IMR-90 (cell line): ENCODE measurements around the gene TEDDM1. TPM values are rescaled to one million over a fixed set of nuclear protein-coding genes. Genes with fewer than 3 reads are reported as not detected.

Source experiments
- ATAC-seq: fragments of 200-7000 bp; cut with Tn5 transposase; 2 replicates; pipeline ENCODE4 v1.9.1; 2020; ENCODE audit warnings: low read depth, mild to moderate bottlenecking, moderate library complexity
- BruUV-seq: library from RNA; stranded (reverse); fragments of 400-500 nt; replicated peaks from 2 replicates; lab custom pipeline; 2021; lab: Mats Ljungman, UMichigan
- CTCF ChIA-PET: fragments of 300-600 bp; formaldehyde crosslinking; extraction: SDS; loops from one replicate; lab custom pipeline; 2021; ENCODE audit warnings: antibody characterized with exemption; lab: Yijun Ruan, JAX
- POLR2A ChIA-PET: fragments of 300-600 bp; sonication (Branson Sonifier 250); formaldehyde crosslinking; loops from one replicate; lab custom pipeline; 2022; ENCODE audit warnings: antibody characterized with exemption; ENCODE audit not compliant: unreplicated experiment; lab: Charles Lee
- DNase-seq: peaks from one replicate; pipeline ENCODE4 v3.0.0; 2013
- H2AFZ ChIP-seq: replicated peaks from 2 replicates; pipeline ENCODE3; 2013; ENCODE audit warnings: low read length, mild to moderate bottlenecking; ENCODE audit not compliant: poor library complexity
- H2AK5ac ChIP-seq: 2 replicates; pipeline ENCODE4 v1.6.1; 2013; ENCODE audit warnings: low read depth, low read length, inconsistent platforms
- H2AK9ac ChIP-seq: replicated peaks from 2 replicates; pipeline ENCODE3; 2013; ENCODE audit warnings: mild to moderate bottlenecking, low read depth, low read length, moderate library complexity; ENCODE audit not compliant: poor library complexity
- H2BK120ac ChIP-seq: 2 replicates; pipeline ENCODE4 v1.6.1; 2013; ENCODE audit warnings: low read depth, low read length, inconsistent platforms
- H2BK15ac ChIP-seq: 3 replicates; pipeline ENCODE4 v1.6.1; 2013; ENCODE audit warnings: low read depth, low read length, inconsistent platforms
- H2BK20ac ChIP-seq: 2 replicates; pipeline ENCODE4 v1.6.1; 2013; ENCODE audit warnings: low read depth, mild to moderate bottlenecking, inconsistent platforms, low read length, moderate library complexity
- H2BK5ac ChIP-seq: 2 replicates; pipeline ENCODE4 v1.6.1; 2013; ENCODE audit warnings: mild to moderate bottlenecking, low read depth, low read length, inconsistent platforms; ENCODE audit not compliant: poor library complexity, severe bottlenecking
- H3K14ac ChIP-seq: replicated peaks from 2 replicates; pipeline ENCODE4 v1.6.1; 2013; ENCODE audit warnings: low read depth, low read length, inconsistent platforms
- H3K18ac ChIP-seq: 2 replicates; pipeline ENCODE4 v1.6.1; 2013; ENCODE audit warnings: low read depth, low read length, control low read depth
- H3K23ac ChIP-seq: 2 replicates; pipeline ENCODE4 v1.6.1; 2013; ENCODE audit warnings: low read depth, low read length, inconsistent platforms
- H3K27ac ChIP-seq: 2 replicates; pipeline ENCODE4 v1.5.1; 2013; ENCODE audit warnings: mild to moderate bottlenecking, control low read depth, low read length; ENCODE audit not compliant: insufficient read depth
- H3K27me3 ChIP-seq: 2 replicates; pipeline ENCODE4 v1.6.1; 2013; ENCODE audit warnings: low read length; ENCODE audit not compliant: control insufficient read depth, insufficient read depth
- H3K36me3 ChIP-seq: 2 replicates; pipeline ENCODE4 v1.6.1; 2013; ENCODE audit warnings: low read length, mixed read lengths; ENCODE audit not compliant: control insufficient read depth, insufficient read depth
- H3K4ac ChIP-seq: 2 replicates; pipeline ENCODE4 v1.6.1; 2013; ENCODE audit warnings: low read depth, low read length, inconsistent platforms
- H3K4me1 ChIP-seq: 2 replicates; pipeline ENCODE4 v1.6.1; 2013; ENCODE audit warnings: low read length, mixed read lengths; ENCODE audit not compliant: control insufficient read depth, insufficient read depth
- H3K4me2 ChIP-seq: 2 replicates; pipeline ENCODE4 v1.6.1; 2013; ENCODE audit warnings: low read depth, mild to moderate bottlenecking, control low read depth, low read length, moderate library complexity
- H3K4me3 ChIP-seq: 2 replicates; pipeline ENCODE4 v1.5.1; 2013; ENCODE audit warnings: low read depth, mild to moderate bottlenecking, control low read depth, low read length, moderate library complexity; ENCODE audit not compliant: insufficient read depth
- H3K56ac ChIP-seq: 2 replicates; pipeline ENCODE4 v1.6.1; 2013; ENCODE audit warnings: low read length, inconsistent platforms; ENCODE audit not compliant: insufficient read depth; ENCODE audit errors: extremely low read depth
- H3K79me1 ChIP-seq, 2 experiments: 2 replicates each; pipeline ENCODE4 v1.6.1; 2013; ENCODE audit warnings: low read length in 2 of 2, inconsistent platforms in 1 of 2, low read depth in 1 of 2
- H3K9ac ChIP-seq: 2 replicates; pipeline ENCODE4 v1.6.1; 2013; ENCODE audit warnings: low read depth, low read length, control low read depth
- H3K9me1 ChIP-seq: 2 replicates; pipeline ENCODE4 v1.6.1; 2013; ENCODE audit warnings: low read length, inconsistent platforms; ENCODE audit not compliant: insufficient read depth
- H3K9me3 ChIP-seq: 2 replicates; pipeline ENCODE4 v1.6.1; 2013; ENCODE audit warnings: low read length; ENCODE audit not compliant: control insufficient read depth, insufficient read depth
- H4K20me1 ChIP-seq: 2 replicates; pipeline ENCODE4 v1.6.1; 2013; ENCODE audit warnings: low read length, inconsistent platforms; ENCODE audit not compliant: insufficient read depth
- H4K5ac ChIP-seq: 2 replicates; pipeline ENCODE4 v1.6.1; 2013; ENCODE audit warnings: mild to moderate bottlenecking, low read depth, low read length, control low read depth
- H4K8ac ChIP-seq, 2 experiments: 2 replicates each; pipeline ENCODE4 v1.6.1; 2013; ENCODE audit warnings: low read depth in 2 of 2, low read length in 2 of 2, control low read depth in 1 of 2, inconsistent platforms in 1 of 2
- H4K91ac ChIP-seq: 2 replicates; pipeline ENCODE4 v1.6.1; 2013; ENCODE audit warnings: low read depth, low read length, inconsistent platforms; ENCODE audit not compliant: insufficient read depth
- CHD1 ChIP-seq: IDR thresholded peaks from 2 replicates; pipeline ENCODE4 v1.6.1; 2012; ENCODE audit warnings: low read depth, low read length, improper control_type of control experiment
- MAZ ChIP-seq: IDR thresholded peaks from 2 replicates; pipeline ENCODE4 v1.6.1; 2012; ENCODE audit warnings: low read depth, mild to moderate bottlenecking, low read length, improper control_type of control experiment, moderate library complexity, borderline replicate concordance
- RAD21 ChIP-seq: IDR thresholded peaks from 2 replicates; pipeline ENCODE4 v1.6.1; 2012; ENCODE audit warnings: low read length, improper control_type of control experiment
- WGBS, 2 experiments: methylation state at CpG; one replicate each; pipeline versions ENCODE4 v1.1.5 to v1.1.7; 2013; ENCODE audit warnings: missing lambda C conversion rate in 2 of 2; ENCODE audit not compliant: insufficient read length in 1 of 2; ENCODE audit errors: extremely low coverage in 2 of 2; 5-methylcytosine and 5-hydroxymethylcytosine counted together
- dilution Hi-C: fragments of 300-500 bp; cut with HindIII; formaldehyde crosslinking; loops from one replicate; pipeline ENCODE4 v1.14.3; 2018; ENCODE audit warnings: low sequenced_read_pairs; ENCODE audit not compliant: unreplicated experiment
- in situ Hi-C: fragments of 300-500 bp; cut with MboI; formaldehyde crosslinking; loops from 3 replicates; pipeline ENCODE4 v1.14.3; 2019; ENCODE audit warnings: low sequenced_read_pairs, inconsistent platforms, mixed read lengths
- intact Hi-C: fragments of 100-400 bp; cut with micrococcal nuclease; formaldehyde crosslinking; loops from 2 replicates; pipeline ENCODE4 v1.10.0; 2022
- polyA plus RNA-seq, 3 experiments: library from polyadenylated mRNA; depleted of rRNA; stranded (reverse); fragments of >200 nt; gene quantifications; 2 replicates each; pipeline ENCODE4 v1.2.3, GENCODE V29; 2012; ENCODE audit warnings: low replicate concordance in 1 of 3
- total RNA-seq: library from RNA; depleted of rRNA; stranded (reverse); fragments of >200 nt; gene quantifications from 2 replicates; pipeline ENCODE4 v1.2.3, GENCODE V29; 2012

Gene TEDDM1
- total and polyA plus RNA-seq, 2 of the 4 experiments (the other 2 are of a cell fraction), result not detected

DNA sequence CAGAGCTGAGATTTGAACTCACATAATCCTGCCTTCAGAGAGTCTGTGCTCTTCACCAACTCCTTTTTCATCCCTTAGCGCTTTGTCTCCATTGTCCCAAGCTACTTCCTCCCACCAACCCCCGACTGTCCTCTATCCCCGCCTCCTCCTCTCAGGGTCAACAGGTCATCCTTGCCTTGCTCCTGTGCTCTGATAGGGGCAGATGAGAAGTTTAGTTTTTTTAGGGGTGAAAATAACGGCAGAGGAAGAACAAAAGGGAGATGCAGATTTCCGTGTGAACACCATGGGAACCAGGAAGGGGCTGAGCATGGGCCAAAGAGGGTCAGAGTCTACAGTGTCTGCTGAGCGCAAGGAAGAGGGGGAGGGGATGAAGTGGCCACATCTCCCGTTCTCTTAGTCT is 40.8 kb downstream of the TEDDM1 start:
- Histone ChIP-seq H2AK5ac (no peak overlapping the region), H3K27me3 (no peaks in the 10 kb centered on the region; the same call in 1 of the 2 replicates), H4K91ac (no peak overlapping the region), H3K4ac (no peak overlapping the region), H3K23ac (no peak overlapping the region), H2AFZ (no peak overlapping the region), H3K4me2 (no peak overlapping the region), H2BK15ac (no peak overlapping the region), H3K27ac (no peak overlapping the region), H4K5ac (no peak overlapping the region), H4K8ac (no peak overlapping the region), H2BK20ac (no peak overlapping the region), H3K14ac (no peak overlapping the region), H2BK120ac (no peak overlapping the region), H2BK5ac (no peak overlapping the region), H3K4me1 (no peaks in the 10 kb centered on the region), H4K20me1 (no peaks in the 10 kb centered on the region), H3K79me1 (no peaks in the 10 kb centered on the region), H3K9me1 (no peaks in the 10 kb centered on the region), H2AK9ac (no peak overlapping the region), H3K9me3 (no peaks in the 10 kb centered on the region), H3K9ac (no peak overlapping the region), H3K18ac (no peak overlapping the region), H3K36me3 (no peaks in the 10 kb centered on the region), H3K56ac (no peak overlapping the region), H3K4me3 (no peak overlapping the region)
- intact Hi-C loops, result no loop called here
- BruUV-seq, result no TSS peak
- ATAC-seq (no peak), DNase-seq (no peak)
- in situ Hi-C loops, result no loop called here
- WGBS, 2 experiments, result 5% methylated on average over 2 of the region's 7 CpGs; no CpG with 5 or more reads in 1 of the 2 experiments
- POLR2A ChIA-PET, result no interaction called here
- CTCF ChIA-PET, result no interaction called here
- TF ChIP-seq CHD1 (no peak), MAZ (no peak), RAD21 (no peak)
- dilution Hi-C loops, result no loop called here
